RCC 7860 (cell line): ENCODE measurements around the gene IL11.
"Not testable (repeated sequence)": the region's sequence is repeated elsewhere in the genome, so short reads cannot be mapped to it uniquely, and the experiment has no call there.

Experiments used
- DNase-seq: peaks from one replicate; pipeline ENCODE4 v3.0.0-alpha.2; 2015; ENCODE audit warnings: low spot score
- FAIRE-seq: peaks from 2 replicates; lab custom pipeline; 2012; peaks lifted over from hg19 to GRCh38; lab: Jason Lieb, UNC

The IL11 gene

DNA sequence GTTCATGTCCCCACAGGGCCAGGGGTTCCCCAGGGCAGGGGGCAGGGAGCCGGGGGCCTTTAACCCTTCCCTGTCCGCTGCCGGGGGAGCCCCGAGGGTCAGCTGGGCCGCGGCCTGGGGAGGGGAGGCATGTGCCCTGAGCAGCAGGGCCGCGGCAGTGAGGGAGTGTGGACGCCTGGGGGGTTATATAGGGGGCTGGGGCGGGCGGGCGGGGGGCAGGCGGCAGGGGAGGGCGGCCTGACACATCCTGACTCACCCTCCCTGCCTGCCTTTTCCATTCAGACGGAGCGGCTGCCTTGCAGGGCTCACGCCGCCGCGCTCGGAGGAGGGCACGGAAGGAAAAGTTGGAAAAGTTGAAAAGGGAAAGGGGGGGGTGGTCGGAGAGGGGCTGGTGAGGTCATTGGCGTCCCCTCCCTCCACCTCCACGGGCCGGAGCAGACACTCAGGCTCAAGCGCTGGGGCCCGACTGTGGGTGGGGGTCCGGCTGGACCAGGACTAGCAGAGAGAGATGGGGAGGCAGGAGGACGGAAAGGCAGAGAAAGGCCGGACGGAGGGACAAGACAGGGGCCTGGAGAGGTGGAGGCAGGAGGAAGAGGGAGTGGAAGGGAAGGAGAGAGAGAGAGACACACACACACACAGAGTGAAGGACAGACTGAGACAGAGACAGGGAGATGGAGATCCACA, at the start of gene IL11:
IL11 (minus strand) TSS at position 159 of the 684 bp plus-strand sequence; CDS start at position 6, 153 bp downstream.
- peak; percentile 75 for DNase-seq
- FAIRE-seq = no peak

DNA sequence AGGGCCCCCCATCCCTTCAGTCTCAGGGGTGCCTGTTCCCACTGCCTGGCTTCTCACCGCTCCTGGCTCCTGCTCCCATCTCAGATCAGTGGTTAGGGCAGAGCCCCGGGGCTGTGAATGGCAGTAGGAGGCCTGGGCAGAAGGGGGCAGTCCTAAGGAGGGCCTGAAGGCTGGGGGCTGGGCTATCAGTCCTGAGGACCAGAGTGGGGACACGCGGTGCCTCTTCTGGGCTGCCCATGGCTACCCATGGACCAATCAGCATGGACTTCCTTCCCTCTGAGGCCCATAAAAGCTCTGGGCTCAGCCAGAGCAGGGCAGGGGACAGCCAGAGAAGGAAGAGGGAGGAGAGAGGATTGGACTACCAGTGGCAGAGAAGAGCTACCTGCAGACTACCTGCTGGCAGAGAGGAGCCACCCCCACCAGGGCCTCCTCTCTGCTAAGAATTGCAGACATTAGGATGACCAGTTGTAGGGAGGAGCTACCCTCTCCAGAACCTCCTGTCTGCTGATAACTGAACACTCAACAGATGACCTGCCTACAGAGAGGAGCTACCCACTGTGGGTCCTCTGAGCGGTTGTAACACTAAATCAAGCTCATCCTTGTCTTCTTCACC, 49.5 kb upstream of the IL11 start:
- FAIRE-seq (no peak), DNase-seq (no peak)

DNA sequence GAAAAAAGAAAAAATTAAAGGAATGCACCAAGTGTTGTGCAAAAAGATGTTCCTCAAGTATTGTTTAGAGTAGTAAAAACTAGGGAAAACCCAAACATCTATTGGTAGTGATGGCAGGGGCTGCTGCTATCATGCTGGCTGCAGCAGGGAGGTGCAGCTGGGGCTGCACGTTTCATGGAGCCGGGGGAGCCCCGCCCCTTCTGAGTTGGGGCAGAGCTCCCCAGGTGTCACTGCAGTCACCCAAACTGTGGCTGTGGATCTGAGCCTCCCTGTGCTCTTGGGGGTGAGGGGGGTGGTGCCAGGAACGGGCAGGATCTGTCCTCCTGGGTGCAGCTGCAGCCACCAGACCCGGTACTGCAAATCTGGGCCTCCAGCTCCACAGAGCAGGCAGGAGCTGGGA, 48.8 kb upstream of the IL11 start:
- FAIRE-seq (no peak), DNase-seq (no peak)

DNA sequence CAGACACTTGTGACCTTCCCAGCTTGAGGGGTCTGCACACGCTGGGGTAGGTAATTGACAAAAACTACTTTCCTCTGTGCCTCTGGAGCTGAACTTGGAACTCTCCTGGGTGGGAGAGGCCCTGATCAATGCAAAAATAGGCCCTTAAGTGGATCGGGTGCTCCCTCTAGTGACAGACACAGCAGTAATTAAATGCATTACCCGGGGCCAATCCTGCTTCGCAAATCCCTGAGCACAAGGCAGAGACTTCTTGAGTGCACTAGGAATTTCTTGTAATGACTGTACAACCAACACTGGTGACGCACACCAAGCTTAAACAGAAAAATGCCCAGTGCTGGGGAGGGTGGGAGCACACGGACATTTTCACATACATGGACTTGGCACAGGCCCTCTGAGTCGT, 47.9 kb upstream of the IL11 start:
- DNase-seq (peak; percentile 45), FAIRE-seq (no peak)

DNA sequence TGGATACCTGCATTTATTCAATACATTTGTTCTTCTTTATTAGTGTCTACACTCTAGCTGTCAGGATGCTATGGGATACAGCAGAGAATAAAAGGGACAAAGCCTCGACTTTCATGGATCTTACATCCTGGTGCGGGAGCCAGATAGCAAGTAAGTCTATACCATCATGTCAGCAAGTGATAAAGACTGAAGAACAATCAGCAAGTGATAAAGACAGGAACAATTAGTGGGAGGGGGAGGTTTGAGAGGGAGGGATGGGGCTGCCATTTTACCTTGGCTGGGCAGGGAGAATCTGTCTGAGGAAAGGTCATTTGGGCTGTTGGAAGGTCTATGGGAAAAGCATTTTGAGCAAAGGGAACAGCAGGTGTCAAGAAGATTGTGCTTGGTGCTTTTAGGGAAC, 39.9 kb upstream of the IL11 start:
- no peak for DNase-seq
- FAIRE-seq = no peak

DNA sequence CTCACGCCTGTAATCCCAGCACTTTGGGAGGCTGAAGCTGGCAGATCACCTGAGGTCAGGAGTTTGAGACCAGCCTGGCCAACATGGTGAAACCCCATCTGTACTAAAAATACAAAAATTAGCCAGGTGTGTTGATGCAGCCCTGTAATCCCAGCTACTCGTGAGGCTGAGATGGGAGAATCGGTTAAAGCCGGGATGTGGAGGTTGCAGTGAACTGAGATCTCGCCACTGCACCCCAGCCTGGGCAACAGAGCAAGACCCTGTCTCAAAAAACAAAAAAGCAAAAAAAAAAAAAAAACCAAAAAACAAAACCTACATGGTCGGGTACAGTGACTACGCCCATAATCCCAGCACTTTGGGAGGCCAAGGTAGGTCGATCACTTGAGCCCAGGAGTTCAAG, 38.9 kb upstream of the IL11 start:
- DNase-seq = not testable (repeated sequence)

DNA sequence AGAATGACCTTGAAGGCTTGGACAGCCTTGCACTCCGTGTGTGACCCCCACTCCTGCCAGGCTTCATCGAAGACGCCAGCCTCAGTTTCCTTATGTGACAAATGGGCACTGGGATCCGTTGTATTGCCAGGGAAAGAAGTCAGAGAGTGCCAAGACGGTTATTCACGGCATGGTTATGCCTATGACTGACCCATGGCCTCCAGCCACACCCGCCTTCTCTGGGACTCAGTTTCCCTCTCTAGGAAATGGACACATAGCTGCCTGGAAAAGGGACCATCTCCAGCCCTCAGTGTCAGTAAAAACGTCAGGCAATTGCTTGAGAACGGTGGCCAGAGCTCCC, 38.2 kb upstream of the IL11 start:
- no peak for DNase-seq
- FAIRE-seq = no peak

More for the DNA sequence above, 38.9 kb upstream of the IL11 start:
- FAIRE-seq = not testable (repeated sequence)

DNA sequence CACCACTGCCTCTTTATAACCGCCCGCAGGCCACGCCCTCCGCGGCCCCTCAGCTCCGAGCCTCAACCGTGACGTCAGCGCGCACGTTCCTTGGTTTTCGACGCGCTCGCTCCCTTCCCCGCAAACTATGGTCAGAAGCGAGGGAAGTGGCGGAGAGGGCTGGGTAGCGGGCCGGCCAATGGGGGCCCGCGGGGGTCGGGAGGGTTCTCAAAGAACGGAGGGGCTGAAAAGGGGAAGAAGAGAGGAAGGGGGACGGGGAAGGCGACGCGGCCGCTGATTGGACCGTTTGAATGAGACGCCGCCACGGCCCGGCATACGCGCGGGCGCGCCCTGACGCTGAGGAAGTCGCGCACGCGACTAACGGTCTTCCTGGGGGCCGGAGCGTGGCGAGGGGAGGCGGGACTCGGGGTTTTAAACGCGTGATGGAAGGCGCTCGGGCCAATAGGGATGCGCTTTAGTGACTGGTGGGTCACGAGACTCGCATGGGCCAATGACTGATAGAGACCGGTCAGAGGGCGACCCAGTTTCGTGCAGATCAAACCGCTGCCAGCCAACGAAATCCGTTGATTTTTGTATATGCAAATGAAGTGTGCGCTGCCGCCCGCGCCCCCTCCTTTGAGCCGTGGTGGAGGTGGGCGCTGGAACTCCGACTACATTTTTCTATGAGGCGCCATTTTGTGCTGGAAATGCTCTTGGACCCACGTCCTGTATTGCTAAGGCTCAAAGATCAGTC, 37.7 kb upstream of the IL11 start:
- FAIRE-seq = peak; percentile 65
- DNase-seq = peak; percentile 91

DNA sequence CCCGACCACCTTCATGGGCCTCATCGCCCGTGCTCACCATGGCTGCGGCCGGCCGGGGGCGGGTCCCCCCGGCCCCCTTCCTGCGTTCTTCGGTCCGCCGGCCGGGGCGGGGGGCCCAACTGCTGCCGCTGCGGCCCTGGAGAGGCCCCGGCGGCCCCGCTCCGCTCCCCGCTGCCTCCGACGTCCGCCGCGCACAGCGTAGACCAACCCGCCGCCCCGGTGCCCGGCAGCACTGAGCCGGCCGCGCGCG, 37.2 kb upstream of the IL11 start, which contains the start of gene UBE2S:
UBE2S (minus strand) TSS at position 239 of the 250 bp plus-strand sequence; CDS start at position 40, 199 bp downstream.
- DNase-seq, FAIRE-seq: not testable (repeated sequence)

DNA sequence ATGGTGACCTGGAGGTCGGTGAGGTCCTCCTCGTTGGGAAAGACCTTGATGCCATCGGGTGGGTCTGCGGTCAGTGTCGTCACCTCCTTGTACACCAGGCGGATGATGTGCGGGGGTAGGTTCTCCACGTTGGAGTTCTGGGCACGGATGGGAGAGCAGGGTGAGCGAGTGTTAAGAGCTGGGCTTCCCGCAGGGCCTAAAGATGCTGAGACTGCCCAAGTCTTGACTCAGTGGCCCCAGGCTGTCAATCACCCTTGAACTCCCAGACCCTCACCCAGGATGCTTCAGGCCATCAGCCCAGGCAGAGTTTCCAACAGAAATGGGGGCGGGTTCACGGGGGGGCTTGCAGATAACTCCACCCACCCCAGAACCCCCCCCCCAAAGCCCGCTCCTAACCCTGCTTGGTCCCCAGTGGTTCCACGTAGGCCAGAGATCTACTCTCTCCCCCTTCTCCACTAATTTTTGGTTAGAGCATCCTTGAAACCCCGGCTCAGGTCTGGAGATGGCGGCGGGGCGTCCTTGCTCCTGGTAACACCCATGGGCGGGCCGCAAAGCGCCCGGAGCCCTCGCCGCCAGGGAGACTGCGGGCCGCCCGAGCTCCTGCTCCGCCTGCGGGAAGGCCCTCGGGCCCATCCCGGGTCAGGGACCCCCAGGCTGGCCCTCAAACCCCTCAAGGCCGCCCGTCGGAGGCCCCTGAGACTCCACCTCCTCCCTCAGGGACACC, 36.7 kb upstream of the IL11 start:
- FAIRE-seq (no peak), DNase-seq (peak; percentile 31)

DNA sequence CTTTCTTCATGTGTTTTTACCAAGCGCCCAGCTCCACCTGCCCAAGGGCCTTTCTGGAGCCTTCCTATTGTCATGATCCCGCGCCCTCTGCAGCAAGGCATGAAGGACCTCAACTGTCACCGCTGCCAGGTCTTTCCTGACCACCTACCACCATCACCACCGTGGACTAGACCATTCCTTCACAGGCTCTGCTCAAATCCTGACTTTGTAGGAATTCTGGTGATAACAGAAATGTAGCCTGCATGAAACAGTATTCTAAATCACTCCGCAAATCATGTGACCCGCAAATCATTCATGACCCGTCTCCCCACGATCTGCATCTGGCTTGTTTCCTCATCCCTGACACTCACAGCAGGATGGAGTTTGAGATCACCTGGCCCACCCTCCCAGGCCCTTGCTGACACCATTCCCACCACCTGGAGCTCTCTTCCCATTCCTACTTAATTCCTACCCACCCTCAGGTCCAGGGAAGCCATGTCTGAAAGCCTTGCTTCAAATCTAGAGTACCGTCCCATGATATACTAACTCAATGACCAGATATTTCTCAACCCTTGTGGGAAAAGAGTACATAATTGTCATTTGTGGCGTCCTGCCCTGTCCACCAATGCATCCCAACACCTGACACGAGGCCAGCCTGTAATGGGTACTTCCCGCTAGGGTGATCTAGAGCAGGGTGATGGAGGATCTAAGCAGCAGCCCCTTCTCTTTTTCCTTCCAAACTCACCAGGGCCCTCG, 36.0 kb upstream of the IL11 start:
- no peak for DNase-seq
- FAIRE-seq = no peak

DNA sequence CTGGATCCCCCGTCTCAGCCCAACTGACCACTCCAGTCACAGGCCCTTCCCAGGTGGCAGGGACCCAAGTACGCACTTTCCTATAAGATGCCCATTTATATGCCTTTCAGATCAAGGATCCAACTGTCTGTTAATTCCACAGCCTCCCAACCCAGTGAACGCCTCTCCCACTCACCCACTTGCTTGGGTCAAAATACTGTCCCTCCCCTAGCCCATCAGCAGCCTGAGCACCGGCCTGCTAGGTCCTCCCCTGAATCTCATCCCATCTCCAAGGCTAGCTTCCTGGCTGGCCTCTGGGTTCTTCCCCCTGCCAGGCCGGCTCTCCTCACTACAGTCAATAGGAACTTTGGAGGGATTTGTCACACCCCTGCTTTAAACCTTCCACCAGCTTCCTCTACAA, 35.4 kb upstream of the IL11 start:
- DNase-seq = no peak
- no peak for FAIRE-seq

DNA sequence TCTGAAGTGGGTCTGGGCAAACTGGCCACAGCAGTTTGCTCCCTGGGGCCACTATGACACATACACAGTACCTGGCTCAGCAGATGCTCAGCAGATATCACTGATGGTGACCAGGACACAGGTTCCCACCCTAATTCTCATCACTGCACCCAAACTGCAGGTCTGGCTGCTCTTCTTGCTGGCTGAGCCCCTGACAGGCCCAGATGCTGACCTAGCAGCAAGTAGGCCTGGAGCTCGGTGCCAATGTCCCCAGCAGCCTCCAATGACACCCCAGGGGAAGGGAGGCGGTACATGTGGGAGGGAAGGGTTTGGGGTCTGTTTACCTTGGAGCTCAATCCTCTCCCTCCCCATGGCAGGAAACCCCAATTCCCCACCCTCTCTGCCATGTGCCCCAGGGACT, 32.2 kb upstream of the IL11 start:
- DNase-seq (no peak), FAIRE-seq (no peak)

DNA sequence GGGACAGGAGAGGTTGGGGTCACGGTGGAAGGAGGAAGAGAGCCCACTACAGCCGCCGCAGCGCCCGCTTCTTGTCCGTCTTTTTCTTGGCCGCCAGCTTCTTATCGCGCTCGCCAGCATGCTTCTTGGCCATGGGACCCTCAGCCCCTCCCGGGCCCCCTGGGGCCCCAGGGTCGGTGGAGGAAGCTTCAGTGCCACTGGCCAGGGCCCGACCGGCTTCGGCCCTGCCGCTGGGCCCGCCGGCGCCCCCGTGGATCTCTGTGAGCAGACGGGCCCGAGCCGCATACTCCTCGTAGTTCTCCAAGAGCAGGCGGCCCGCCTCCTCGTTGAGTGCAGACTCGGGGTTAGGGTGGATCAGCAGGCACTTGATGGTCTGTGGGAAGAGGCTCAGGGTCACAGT, 31.1 kb upstream of the IL11 start:
- DNase-seq, FAIRE-seq: not testable (repeated sequence)

DNA sequence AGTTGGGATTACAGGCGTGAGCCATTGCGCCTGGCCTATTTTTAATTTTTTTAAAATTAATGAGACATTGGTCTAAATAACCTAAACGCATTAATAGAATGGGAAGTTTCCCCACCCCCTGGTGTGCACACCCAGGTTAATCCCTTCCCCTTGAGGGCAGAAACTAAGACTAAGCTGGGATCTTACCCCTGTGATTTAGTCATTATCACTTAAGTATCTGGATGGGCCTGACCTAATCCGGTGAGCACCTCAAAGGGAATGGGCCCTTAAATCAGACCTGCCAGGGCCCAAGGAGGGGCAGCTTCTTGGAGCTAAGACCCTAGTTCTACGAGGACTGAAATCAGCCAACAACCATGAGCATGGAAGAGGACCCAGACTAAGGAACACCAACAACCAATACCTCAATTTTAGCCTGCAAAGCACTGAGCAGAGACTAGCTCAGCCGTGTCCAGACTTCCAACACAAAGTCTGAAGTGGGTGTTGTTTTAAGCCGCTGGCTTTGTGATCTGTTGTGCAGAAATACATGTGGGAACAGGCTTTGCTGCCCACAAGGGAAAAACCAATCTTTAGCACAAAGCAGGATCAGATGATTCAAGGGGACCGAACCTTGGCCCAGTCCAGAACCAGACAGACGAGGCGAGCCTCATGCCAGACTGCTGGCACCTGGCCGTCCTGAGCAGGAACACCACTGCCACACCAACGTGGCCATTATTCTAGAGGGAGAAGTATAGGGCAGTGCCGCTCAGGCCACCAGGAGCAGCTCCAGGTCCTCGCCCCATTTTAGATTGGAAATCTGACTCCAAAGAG, 30.2 kb upstream of the IL11 start:
- DNase-seq (no peak), FAIRE-seq (no peak)

DNA sequence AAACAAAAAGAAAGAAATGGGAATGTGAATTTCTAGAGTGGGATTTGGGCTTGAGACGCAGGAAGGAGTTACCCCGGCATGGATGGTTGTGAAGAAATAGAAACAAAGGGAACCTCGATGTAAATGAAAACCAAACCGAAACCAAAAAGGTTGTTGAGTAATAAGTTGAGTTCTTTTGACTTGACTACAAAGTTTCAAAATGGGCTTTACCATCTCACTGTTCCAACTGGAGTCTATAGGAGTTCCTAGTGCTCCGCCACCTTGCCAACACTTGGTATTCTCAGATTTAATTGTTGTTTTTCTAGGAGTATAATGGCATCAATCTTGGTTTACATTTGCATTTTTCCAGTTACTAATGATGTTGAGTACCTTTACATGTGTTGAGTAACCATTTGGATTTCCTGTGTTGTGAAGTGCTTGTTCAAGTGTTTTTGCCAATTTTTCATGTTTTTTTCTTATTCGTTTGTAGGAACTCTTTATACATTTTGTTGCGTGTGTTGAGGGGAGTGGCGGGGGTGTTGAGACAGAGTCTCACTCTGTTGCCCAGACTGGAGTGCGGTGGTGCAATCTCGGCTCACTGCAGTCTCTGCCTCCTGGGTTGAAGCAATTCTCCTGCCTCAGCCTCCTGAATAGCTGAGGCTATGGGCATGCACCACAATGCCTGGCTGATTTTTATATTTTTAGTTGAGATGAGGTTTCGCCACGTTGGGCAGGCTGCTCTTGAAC, 28.1 kb upstream of the IL11 start:
- FAIRE-seq = no peak

DNA sequence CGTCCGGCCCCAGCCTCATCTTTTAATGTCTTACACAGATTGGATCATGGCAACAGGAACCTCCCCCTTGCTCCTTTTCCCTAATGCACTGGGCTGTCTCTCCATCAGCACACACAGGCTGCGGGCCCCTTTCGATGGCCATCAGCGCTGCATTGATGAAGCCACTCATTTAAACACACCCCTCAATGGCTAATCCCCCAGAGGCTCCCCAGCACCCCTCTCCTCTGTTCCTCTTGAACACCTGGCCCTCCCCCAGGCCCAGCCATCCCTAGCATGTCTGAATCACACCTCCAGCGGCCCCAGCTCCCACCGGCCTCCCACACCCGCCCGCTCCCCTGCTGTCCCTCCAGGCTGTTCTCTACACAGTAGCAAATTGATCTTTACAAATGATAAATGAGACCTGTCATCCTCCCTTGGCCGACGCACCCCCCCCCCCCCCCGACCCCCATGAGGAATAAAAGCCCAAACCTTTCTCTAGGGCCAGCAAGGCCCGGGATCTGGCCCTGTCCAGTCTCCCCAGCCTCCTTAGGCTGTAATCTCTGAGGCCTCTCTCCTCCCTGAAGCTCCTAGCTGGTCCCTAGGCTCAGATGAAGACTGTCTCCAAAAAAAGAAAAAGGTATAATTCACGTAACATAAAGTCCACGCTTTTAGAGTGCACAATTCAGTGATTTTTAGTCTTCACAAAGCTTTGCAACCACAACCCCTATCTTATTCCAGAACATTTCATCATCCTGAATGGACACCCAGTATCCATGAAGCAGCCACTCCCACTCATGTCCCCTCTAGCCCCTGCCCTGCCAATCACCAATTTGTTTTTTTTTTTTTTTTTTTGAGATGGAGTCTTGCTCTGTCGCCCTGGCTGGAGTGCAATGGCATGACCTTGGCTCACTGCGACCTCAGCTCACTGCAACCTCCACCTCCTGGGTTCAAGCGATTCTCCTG, 22.8 kb upstream of the IL11 start:
- DNase-seq = no peak
- no peak for FAIRE-seq

More for the DNA sequence above, 28.1 kb upstream of the IL11 start:
- no peak for DNase-seq
